ENCODE measurements around the gene BRF1. TPM values are rescaled to one million over a fixed set of nuclear protein-coding genes. Genes with fewer than 3 reads are reported as not detected.

BRF1 gene
- total and polyA plus RNA-seq, 8 donors: 13.6 to 50.2 (median 20.4) TPM

DNA sequence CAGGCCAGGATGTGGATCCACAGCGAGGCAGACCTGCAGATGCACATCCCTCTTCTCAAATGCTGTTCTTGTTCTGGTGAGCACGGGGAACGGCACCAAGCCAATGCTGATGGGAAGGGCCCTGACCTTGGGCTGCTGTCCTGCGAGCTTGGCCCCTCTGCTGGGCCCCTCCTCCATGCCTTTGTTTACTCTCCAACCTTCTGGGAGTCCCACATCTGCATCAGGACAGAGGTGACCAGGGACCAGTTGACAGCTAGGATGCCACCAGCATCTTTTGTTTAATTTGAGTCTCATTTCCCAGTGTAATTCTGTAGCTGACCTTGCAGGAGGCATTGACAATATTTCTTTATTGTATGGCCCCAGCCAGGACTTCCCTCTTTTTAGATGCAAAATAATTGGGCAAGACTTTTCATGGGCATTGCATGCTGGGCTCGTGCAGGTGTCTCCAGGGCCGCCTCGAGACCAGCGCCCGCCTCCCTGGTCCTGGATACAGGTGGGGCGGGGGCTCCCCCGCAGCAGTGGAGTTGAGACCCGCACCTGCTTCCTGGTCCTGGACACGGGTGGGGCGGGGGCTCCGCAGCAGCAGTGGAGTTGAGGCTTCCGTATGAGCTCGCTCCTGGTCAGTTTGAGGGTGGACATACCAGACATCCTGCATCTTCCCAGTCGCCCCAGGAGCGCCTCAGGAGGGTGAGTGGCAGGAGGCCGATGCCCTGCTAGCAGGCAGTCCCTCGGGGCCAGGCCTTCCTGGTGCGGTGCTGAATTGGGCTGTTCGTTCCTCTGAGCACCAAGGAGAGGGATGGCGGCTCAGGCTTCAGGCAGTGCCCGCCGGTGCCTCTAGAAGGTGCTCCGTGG is 25.1 kb upstream of the BRF1 start:
- DNase-seq (peak in 1 of 6 donors; percentile 11), ATAC-seq (no peak), FAIRE-seq (no peak)
- Histone ChIP-seq H3K27me3 (no peaks in the 10 kb centered on the region), H3K9me3 (no peaks in the 10 kb centered on the region), H3K4me3 (no peak overlapping the region), H3K27ac (no peak overlapping the region), H3K36me3 (no peaks in the 10 kb centered on the region), H3K4me1 (peaks cover 0 to 3% (median 0%) of the 10 kb centered on the region in 3 donors)
- intact Hi-C loops (cut with DNase I): no loop called here
- 81 to 84% methylated on average over 23 to 27 of the region's 27 CpGs for WGBS, 2 donors
- TF ChIP-seq, protein P1, sequence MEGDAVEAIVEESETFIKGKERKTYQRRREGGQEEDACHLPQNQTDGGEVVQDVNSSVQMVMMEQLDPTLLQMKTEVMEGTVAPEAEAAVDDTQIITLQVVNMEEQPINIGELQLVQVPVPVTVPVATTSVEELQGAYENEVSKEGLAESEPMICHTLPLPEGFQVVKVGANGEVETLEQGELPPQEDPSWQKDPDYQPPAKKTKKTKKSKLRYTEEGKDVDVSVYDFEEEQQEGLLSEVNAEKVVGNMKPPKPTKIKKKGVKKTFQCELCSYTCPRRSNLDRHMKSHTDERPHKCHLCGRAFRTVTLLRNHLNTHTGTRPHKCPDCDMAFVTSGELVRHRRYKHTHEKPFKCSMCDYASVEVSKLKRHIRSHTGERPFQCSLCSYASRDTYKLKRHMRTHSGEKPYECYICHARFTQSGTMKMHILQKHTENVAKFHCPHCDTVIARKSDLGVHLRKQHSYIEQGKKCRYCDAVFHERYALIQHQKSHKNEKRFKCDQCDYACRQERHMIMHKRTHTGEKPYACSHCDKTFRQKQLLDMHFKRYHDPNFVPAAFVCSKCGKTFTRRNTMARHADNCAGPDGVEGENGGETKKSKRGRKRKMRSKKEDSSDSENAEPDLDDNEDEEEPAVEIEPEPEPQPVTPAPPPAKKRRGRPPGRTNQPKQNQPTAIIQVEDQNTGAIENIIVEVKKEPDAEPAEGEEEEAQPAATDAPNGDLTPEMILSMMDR (IDR thresholded peaks at IDR 0.05): no peak

DNA sequence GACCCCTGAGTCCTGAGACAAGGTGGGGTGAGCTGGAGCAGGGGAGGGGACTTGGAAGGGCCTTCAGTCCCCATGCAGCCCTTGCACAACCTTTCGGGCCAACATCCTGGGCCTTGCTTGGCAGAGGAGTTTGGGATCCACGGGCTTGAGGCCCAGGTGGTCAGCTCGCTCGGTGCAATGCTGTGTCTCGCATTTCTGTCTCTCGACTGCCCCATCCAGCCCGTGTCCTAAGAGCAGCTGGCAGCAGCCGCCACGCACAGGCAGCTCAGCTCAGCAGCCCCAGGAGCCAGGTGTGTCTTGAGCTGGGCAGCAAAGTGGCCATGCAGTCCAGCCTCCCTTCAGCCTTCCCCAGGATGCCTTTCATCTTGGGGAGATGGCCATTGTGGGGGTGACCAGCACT is 24.5 kb upstream of the BRF1 start:
- 72 to 76% methylated on average over 9 of the region's 9 CpGs for WGBS, 2 donors
- FAIRE-seq: no peak
- H3K9me3 ChIP-seq: no peaks in the 10 kb centered on the region
- peaks cover 0 to 3% (median 0%) of the 10 kb centered on the region in 3 donors for H3K4me1 ChIP-seq
- H3K27ac ChIP-seq: no peak overlapping the region
- intact Hi-C loops (cut with DNase I): no loop called here
- peak in 1 of 4 donors; percentile 9 for ATAC-seq
- no peak overlapping the region for H3K4me3 ChIP-seq
- TF ChIP-seq, protein P1 (IDR thresholded peaks at IDR 0.05): no peak
- no peaks in the 10 kb centered on the region for H3K27me3 ChIP-seq
- DNase-seq: peak in 1 of 6 donors; percentile 12
- no peaks in the 10 kb centered on the region for H3K36me3 ChIP-seq

DNA sequence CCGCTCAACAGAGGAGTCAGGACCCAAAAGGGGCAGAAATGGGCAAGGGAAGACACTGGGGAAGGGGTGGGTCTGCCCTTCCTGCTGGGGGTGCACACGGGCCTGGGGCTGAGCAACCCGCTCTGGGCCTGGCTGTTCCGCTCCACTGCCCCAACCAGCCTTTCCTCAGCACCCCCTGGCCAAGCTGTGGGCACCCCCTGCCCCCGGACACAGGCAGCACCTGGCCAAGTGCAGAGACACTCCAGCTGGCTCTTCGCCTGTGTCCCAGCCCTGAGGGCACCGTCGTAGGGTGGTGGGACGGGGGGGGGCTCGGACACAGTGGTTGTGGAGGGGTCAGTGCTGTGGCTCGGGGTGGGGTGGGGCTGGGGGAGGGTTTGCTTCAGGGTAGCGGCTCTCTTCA is 24.1 kb upstream of the BRF1 start:
- Histone ChIP-seq H3K4me1 (peaks cover 0 to 3% (median 0%) of the 10 kb centered on the region in 3 donors), H3K4me3 (no peak overlapping the region), H3K27me3 (no peaks in the 10 kb centered on the region), H3K9me3 (no peaks in the 10 kb centered on the region), H3K27ac (no peak overlapping the region), H3K36me3 (no peaks in the 10 kb centered on the region)
- ATAC-seq (no peak), FAIRE-seq (no peak), DNase-seq (peak in 1 of 6 donors; percentile 10)
- 73 to 79% methylated on average over 11 to 12 of the region's 12 CpGs for WGBS, 2 donors
- intact Hi-C loops (cut with DNase I): no loop called here
- TF ChIP-seq, protein P1 (IDR thresholded peaks at IDR 0.05): no peak

DNA sequence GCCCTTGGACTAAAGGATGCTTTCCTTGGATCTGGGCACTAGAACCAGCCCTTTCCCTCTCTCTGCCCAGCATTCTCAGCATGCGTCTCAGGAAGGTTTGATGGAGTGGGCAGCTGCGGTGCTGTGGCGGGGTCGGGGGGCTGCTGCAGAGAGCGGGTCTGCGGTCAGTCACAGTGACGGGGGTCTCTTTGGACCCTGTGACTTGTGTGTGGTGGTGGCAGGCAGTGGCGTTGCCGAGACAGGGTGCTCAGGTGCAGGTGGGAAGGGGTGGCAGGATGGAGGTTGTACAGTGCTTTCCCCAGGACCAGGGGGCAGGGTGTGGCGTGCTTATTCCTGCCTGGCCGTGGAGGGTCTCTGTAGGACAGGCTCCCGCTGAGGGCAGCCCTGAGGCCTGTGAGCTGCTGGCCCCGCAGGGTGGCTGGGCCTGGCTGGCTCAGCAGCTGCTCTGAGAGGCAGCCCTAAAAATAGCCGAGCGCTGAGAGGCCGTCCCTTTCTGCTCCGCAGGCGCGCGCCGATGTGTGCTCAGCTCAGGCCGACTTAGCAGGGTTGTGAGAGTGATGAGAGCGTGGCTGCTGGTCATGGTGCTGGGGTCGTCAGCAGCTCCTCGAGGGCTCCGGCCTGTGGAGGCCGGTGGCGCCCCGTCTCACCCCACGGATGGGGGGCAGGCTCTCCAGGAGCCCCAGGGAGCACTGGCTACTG is 23.4 kb upstream of the BRF1 start:
- Histone ChIP-seq H3K4me1 (peaks cover 0 to 3% (median 0%) of the 10 kb centered on the region in 3 donors), H3K27me3 (no peaks in the 10 kb centered on the region), H3K4me3 (no peak overlapping the region), H3K36me3 (no peaks in the 10 kb centered on the region), H3K9me3 (no peaks in the 10 kb centered on the region), H3K27ac (no peak overlapping the region)
- DNase-seq (no peak), FAIRE-seq (no peak), ATAC-seq (peak in 3 of 4 donors; percentile 19 to 59 (median 37))
- WGBS, 2 donors: 87 to 90% methylated on average over 29 to 30 of the region's 30 CpGs
- TF ChIP-seq, protein P1 (IDR thresholded peaks at IDR 0.05): no peak
- intact Hi-C loops (cut with DNase I): no loop called here

Data from pancreas (tissue), 10 donors.